Epithelial cell of prostate (primary cell): ENCODE results near the gene AGBL4.

ENCODE experiments used
- DNase-seq: peaks from one replicate; pipeline ENCODE4 v3.0.0-alpha.2; 2011; ENCODE audit warnings: low read depth, low spot score
- H3K27ac ChIP-seq: fragments of 450-650 bp; 2 replicates; pipeline ENCODE4 v1.5.1; 2017; ENCODE audit warnings: mild to moderate bottlenecking

AGBL4 gene

GRCh38 chr1:48869116-48869893 lies 1154.4 kb downstream of the AGBL4 start:
- DNase-seq, result peak; percentile 69
- H3K27ac ChIP-seq, result peak overlapping the region; percentile 75

DNA sequence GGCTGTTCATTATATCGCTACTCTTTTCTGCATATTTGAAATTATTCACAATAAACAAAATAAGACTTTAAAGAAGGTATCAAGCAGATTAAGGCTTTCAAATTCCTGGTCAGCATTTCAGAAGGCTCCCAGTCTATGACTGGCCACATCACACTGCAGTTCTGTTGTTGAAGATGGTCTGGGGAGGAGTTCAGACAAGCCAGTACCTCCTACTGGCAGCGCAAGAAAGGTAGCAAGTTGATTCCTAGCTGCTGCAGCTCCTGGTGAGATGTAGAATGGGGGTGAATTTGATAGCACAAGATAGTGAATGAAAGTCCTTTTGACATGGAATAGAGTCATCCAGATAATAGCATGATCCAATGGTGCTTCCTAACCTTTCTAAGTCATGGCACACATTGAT lies 1158.8 kb downstream of the AGBL4 start:
- no peak overlapping the region for H3K27ac ChIP-seq
- DNase-seq, result no peak

DNA sequence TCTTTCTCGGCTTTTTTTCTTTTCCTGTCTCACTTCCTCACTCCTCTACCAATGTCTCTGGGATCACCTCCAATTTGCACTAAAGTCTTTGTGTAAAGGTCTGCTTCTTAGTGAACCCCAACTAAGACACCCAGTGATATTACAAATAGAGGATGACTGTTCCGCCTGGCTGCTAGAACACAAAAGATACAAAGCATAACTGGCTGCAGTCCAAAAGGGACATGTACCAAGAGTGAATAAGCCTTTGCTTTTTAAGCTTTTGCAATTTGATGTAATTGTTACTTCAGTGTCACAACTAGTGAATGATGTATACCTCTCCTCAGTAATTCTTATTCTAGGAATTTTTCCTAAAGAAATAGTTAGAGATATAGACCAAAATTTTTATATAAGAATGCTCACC lies 1164.3 kb downstream of the AGBL4 start:
- H3K27ac ChIP-seq, result peak overlapping the region; percentile 36
- DNase-seq, result no peak

- H3K27ac ChIP-seq, result no peak overlapping the region
- DNase-seq, result no peak
Observed at GRCh38 chr1:48858200-48858920, 1165.4 kb downstream of the AGBL4 start.

- peak; percentile 68 for DNase-seq
- peak overlapping the region; percentile 23 for H3K27ac ChIP-seq
Observed at GRCh38 chr1:48853006-48853405, 1170.7 kb downstream of the AGBL4 start.

DNA sequence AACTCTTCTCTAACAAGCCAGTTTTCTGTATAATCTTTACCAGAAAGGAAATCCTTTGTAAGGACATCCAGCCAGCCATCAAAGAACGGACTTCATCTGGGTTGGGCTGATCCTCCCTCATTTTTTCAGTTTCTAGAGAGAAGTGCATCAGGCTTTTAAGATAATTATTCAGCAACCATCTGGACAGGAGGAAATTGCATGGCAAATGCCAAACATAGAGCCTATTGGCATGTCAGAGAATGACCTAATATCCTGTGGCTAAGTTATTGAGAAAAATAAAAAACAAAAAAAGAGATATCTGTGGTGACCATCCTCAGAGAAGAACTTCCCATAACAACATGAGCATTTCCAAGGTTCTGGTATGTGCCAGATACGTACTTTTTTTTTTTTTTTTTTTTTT lies 1172.1 kb downstream of the AGBL4 start:
- DNase-seq, result no peak
- no peak overlapping the region for H3K27ac ChIP-seq

- H3K27ac ChIP-seq, result no peak overlapping the region
- no peak for DNase-seq
Observed at GRCh38 chr1:48848035-48848434, 1175.7 kb downstream of the AGBL4 start.

- no peak for DNase-seq
- H3K27ac ChIP-seq, result no peak overlapping the region
Observed at GRCh38 chr1:48846441-48846840, 1177.3 kb downstream of the AGBL4 start.

DNA sequence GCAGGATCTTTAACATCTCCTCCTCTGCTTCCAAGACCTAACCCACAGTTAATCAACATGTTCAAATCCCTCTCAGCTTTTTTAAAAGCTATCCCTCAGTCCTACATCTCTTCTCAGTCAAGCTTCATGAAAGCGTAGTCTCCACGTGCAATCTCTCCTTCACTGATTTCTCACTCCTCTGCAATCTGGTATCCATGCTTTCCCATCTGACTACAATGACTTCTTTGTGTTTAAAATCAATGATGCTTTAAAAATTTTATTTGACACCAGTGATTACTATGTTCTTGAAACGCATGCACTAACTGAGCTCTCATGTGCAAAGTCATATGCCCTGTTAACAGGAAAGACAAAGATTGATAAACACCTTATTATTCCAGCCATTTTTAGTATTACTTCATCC lies 1179.6 kb downstream of the AGBL4 start:
- DNase-seq, result no peak

DNA sequence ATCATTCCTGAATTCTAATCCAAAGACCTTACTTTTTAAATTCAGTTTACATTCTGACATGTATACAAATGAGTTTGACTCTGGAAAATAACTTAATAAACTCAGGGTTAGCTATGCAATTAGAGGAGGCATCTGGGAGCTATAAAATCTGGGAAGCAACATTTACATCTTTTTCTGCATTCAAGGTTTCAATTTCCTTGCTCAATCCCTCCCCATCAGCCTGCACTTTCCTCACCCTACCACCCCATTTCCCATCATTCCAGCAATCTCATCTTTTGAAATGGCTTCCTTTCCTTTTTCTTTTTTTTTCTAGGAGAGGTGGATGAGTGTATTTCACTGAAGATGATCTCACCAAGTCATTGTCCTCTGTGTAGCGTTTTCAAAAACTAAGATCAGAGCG lies 1181.8 kb downstream of the AGBL4 start:
- H3K27ac ChIP-seq, result no peak overlapping the region
- no peak for DNase-seq

More for the DNA sequence above, 1179.6 kb downstream of the AGBL4 start:
- H3K27ac ChIP-seq, result no peak overlapping the region

DNA sequence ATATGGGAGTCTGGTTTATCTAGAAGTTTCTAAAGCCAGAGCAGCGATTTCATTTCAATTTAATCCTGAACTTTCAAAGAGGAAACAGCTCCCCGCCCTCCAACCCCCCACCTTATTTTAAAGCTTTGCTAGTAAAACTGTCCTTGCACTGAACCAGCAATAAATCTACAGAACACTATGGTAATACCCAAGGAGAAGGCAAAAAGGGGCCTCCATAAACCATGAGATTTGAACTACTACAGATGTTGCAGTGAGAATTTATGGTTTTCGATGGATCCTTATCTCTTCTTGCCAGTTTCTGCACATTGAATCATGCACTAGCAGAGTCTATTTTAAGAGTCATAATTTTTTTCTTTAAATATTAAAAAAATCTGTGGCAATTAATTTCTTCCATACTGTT lies 1182.3 kb downstream of the AGBL4 start:
- no peak for DNase-seq
- H3K27ac ChIP-seq, result no peak overlapping the region

DNA sequence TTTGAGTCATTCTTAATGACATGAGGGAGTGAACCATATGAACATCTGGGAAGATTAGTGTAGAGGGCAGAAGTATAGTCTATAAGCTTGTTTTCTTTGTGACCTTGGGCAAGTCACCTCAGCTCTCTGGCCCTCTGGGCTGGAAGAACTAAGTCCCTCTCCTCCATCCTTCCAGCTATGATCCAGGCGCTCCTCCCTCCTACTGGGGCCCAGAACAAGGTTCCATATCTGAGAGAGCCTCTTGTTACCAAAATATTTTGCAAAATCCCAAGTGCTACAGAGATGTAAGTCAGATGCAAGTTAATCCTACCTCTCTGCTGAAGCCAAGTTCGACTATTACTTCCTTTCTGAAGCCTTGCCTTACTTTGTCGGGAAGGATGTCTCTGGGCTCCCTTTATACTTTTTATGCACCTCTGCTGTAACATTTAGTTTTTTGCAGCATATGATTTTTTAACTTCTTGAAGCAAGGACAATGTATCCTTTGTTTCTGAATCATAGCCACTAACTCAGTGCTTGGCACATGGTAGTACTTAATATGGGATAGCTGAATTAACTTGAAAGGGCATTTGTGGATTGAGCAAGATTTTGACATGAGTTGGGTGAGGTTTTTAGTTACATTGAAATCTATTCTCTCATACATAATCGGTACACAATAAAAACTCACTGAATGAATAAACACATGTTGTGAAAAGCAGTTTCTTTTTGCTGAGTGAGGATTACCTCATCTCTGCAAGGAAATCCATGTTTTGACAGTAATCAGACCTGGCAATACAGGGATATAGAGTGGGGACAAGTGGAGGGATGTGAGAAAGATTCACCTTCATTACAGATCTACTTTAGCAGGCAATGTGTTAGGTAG lies 1192.4 kb downstream of the AGBL4 start:
- H3K27ac ChIP-seq, result no peak overlapping the region
- no peak for DNase-seq

DNA sequence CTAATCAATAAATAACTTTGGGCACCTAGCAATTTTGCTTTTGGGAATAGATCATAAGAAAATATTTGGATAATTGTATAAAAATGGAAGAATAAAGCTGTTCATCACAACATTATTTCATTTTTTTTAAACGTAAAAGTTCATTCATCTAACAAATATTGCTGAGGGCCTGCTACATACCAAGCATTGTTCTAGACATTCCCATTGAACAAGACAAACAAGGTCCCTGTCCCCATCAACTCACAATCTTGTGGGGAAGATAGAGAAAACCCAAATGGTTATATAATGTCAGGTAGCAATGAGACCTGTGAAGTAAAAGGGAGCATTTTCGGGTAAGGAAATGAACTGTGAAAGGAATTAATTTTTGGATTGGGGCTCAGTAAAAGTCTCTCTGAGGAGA lies 1193.0 kb downstream of the AGBL4 start:
- DNase-seq, result no peak
- H3K27ac ChIP-seq, result no peak overlapping the region

GRCh38 chr1:48829446-48829845 lies 1194.3 kb downstream of the AGBL4 start:
- no peak for DNase-seq
- no peak overlapping the region for H3K27ac ChIP-seq

DNA sequence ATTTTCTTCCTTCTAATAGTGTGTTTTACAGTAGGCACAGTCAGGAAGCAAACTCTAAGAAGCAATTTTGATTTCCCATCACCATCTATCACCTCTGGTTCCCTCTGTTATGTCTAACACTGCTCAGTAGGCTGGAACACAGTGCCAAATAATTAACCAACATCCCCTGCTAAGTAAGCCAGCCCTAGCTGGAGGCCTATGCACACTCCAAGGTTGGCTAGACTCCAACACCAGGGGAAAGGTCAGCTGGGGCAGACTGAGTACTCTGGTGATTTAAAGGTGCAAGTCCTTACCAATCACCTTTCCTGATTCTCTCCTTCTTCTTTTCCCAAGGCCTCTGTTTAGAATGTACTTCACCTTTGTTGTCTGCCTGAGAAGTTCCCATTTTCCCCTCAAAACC lies 1200.6 kb downstream of the AGBL4 start:
- no peak overlapping the region for H3K27ac ChIP-seq
- DNase-seq, result no peak

DNA sequence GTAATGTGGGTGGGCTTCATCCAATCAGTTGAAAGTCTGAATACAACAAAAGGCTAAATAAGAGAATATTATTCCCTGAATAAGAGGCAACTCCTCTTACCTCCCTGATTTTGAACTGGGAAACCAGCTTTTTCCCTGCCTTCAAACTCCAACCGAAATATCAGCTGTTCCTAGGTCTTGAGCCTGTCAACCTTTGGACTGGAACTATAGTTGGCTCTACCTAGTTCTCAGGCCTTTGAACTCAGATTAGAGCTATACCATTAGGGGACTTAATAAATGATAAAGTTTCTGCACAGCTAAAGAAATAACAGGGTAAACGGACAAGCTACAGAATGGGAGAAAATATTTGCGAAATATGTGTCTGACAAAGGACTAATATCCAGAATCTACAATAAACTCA lies 1203.3 kb downstream of the AGBL4 start:
- no peak overlapping the region for H3K27ac ChIP-seq
- DNase-seq, result no peak

GRCh38 chr1:48817505-48818114 lies 1206.1 kb downstream of the AGBL4 start:
- no peak for DNase-seq
- no peak overlapping the region for H3K27ac ChIP-seq

DNA sequence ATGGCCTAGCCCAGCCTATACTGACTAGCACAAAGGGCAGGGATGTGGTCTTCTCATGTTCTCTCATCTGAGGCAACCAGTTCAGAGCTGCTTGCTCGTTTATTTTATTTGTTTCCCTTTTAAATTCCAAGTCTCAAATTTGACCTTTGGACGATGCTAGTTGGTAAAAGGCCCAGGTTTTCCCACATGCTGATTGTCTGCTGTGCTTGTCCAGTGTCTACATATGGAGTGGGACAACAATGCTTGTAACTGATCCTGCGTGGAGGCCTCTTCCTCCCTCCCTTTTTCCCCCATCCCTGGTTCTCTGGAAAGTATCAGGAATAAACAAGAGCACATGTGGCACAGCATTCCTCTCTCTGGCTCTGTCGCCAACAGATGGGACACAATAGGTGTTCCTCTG lies 1213.0 kb downstream of the AGBL4 start:
- no peak overlapping the region for H3K27ac ChIP-seq
- no peak for DNase-seq

GRCh38 chr1:48808496-48808895 lies 1215.3 kb downstream of the AGBL4 start:
- no peak for DNase-seq
- no peak overlapping the region for H3K27ac ChIP-seq

- DNase-seq, result no peak
- no peak overlapping the region for H3K27ac ChIP-seq
Observed at GRCh38 chr1:48807554-48808260, 1216.0 kb downstream of the AGBL4 start.
